ENCODE data around the gene UBIAD1.
"Not testable (repeated sequence)": the region's sequence is repeated elsewhere in the genome, so short reads cannot be mapped to it uniquely, and the experiment has no call there.

The UBIAD1 gene

DNA sequence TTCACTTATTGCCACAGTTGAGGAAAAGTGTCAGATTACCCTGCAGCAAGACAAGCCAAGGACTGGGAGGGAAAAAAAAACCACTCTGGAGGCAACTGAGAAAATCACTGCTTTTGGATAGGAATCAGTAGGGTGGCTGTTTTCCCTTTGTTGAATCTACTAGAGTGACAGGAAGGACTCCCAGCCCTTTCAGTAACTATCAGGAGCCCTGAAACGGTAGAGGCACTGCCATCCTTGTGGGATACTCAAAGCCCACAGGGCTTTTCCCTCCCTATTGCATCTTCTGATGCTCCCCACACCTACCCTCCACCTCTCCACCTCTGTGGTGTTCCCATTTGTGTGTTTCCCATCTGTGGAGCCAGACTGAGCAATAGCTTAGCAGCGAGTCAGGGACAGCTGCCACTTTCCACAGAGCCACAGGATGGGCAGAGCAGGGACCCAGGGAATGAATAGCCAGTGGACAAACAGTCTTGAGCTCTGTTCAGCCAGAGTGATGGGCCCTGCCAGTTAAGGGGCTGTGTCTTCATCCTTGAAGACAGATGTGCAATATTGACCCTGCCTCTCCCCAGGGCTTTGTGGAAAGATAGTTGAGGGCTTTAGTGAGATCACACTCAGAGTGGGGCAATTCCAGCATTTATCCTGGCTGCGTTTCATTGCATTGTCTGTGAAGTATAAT lies 13.9 kb downstream of the UBIAD1 start:
- H3K4me3 ChIP-seq (replicated peaks; ENCODE audit: low read depth, low read length) = no peak overlapping the region
- no peak for DNase-seq (ENCODE audit: extremely low read depth, low read depth)
- no peak for TF ChIP-seq CTCF (IDR thresholded peaks at IDR 0.05; ENCODE audit: low read depth, low read length, missing control alignments)

DNA sequence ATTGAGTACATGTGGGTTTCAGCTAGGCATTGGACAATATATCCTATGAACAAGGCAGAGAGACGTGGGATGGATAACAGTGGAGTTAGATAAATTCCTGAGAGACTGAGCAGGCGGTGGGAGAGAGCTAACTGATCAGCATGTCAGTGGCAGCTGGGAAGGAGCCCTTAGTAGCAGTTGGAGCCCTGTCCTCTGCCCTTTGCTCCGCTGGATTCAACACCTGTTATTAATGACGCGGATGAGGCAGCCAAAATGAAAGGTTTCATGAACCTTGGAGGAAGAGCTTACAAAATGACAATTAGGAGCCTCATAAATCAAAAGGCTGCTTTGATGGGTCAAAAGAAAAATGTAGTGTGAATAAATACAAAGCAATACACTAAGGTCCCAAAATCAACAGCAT lies 16.1 kb downstream of the UBIAD1 start:
- no peak for DNase-seq (ENCODE audit: extremely low read depth, low read depth)
- no peak for TF ChIP-seq CTCF (IDR thresholded peaks at IDR 0.05; ENCODE audit: low read depth, low read length, missing control alignments)
- H3K4me3 ChIP-seq (replicated peaks; ENCODE audit: low read depth, low read length) = no peak overlapping the region

DNA sequence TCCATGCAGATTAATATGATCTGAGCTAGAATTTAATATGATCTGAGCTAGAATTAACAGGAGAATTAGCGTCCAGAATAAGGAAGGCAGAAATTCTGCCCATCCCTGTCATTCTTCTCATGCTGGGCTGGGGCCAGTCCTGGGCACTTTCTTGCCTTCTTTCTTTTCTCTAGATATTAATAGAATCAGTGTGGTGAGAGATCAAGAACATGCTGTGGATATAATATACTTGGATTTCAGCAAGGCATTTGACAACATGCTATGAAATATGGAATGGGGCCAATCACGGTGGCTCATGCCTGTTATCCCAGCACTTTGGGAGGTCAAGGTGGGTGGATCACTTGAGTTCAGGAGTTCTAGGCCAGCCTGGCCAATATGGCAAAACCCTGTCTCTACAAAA lies 18.1 kb downstream of the UBIAD1 start:
- TF ChIP-seq CTCF (IDR thresholded peaks at IDR 0.05; ENCODE audit: low read depth, low read length, missing control alignments) = no peak
- no peak for DNase-seq (ENCODE audit: extremely low read depth, low read depth)
- H3K4me3 ChIP-seq (replicated peaks; ENCODE audit: low read depth, low read length) = no peak overlapping the region

GRCh38 chr1:11293856-11294255 lies 20.9 kb downstream of the UBIAD1 start:
- DNase-seq (ENCODE audit: extremely low read depth, low read depth) = no peak
- H3K4me3 ChIP-seq (replicated peaks; ENCODE audit: low read depth, low read length) = no peak overlapping the region
- no peak for TF ChIP-seq CTCF (IDR thresholded peaks at IDR 0.05; ENCODE audit: low read depth, low read length, missing control alignments)

GRCh38 chr1:11294951-11295350 lies 22.0 kb downstream of the UBIAD1 start:
- no peak overlapping the region for H3K4me3 ChIP-seq (replicated peaks; ENCODE audit: low read depth, low read length)
- no peak for DNase-seq (ENCODE audit: extremely low read depth, low read depth)
- TF ChIP-seq CTCF (IDR thresholded peaks at IDR 0.05; ENCODE audit: low read depth, low read length, missing control alignments) = no peak

DNA sequence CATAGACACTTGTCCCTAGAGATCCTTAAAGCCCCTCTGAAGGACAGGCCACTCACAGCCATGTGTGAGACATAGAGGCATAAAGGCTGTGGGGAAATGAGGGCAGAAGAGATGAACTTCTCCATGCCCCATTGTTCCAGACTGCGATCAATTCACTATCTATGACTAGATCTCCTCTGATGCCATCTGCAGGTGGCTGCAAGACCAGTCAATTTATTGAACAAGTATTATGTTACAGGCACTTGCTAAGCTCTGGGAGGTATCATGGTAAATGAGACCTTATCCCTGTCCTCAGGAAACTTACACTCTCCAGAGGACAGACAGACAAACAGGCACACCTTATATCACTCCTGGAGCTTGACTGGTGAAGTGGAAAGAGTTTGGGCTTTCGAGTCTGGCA lies 22.9 kb downstream of the UBIAD1 start:
- H3K4me3 ChIP-seq (replicated peaks; ENCODE audit: low read depth, low read length) = no peak overlapping the region
- no peak for TF ChIP-seq CTCF (IDR thresholded peaks at IDR 0.05; ENCODE audit: low read depth, low read length, missing control alignments)
- DNase-seq (ENCODE audit: extremely low read depth, low read depth) = no peak

DNA sequence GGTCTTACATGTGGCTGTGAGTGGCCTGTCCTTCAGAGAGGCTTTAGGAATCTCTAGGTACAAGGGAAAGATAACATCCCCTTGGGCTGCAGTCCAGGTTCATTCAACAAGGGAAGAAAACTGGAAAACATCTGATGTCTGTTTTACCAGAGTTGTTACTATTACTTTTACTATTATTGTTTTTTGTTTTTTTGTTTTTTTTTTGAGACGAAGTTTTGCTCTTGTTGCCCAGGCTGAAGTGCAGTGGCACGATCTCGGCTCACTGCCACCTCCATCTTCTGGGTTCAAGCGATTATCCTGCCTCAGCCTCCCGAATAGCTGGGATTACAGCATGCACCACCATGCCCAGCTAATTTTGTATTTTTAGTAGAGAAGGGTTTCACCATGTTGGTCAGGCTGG lies 24.8 kb downstream of the UBIAD1 start:
- H3K4me3 ChIP-seq (replicated peaks; ENCODE audit: low read depth, low read length) = not testable (repeated sequence)

More for the DNA sequence above, 24.8 kb downstream of the UBIAD1 start:
- DNase-seq (ENCODE audit: extremely low read depth, low read depth) = not testable (repeated sequence)
